ENCODE results near the gene TBX2.
"Not testable (repeated sequence)": the region's sequence is repeated elsewhere in the genome, so short reads cannot be mapped to it uniquely, and the experiment has no call there.

Gene TBX2

GRCh38 chr17:61436995-61437704 is 37.5 kb downstream of the TBX2 start:
- no peaks in the 10 kb centered on the region for H3K27me3 ChIP-seq (ENCODE audit: control insufficient read depth in 1 of 2, insufficient read depth in 2 of 2, low read length in 2 of 2)
- no peak overlapping the region for H3K27ac ChIP-seq (ENCODE audit: low read depth, low read length)
- no peaks in the 10 kb centered on the region for H3K36me3 ChIP-seq (ENCODE audit: insufficient read depth, low read length)
- H3K4me1 ChIP-seq (ENCODE audit: insufficient read depth, low read length): no peaks in the 10 kb centered on the region
- H3K4me3 ChIP-seq (ENCODE audit: low read depth in 1 of 2, low read length in 2 of 2): no peak overlapping the region
- H3K9ac ChIP-seq (ENCODE audit: low read length): no peak overlapping the region
- H3K9me3 ChIP-seq (ENCODE audit: low read length): no peaks in the 10 kb centered on the region

GRCh38 chr17:61440697-61441096 is 41.1 kb downstream of the TBX2 start:
- H3K4me1 ChIP-seq (ENCODE audit: insufficient read depth, low read length): no peaks in the 10 kb centered on the region
- no peak overlapping the region for H3K9ac ChIP-seq (ENCODE audit: low read length)
- H3K27me3 ChIP-seq (ENCODE audit: control insufficient read depth in 1 of 2, insufficient read depth in 2 of 2, low read length in 2 of 2): peaks cover 14 to 18% of the 10 kb centered on the region in 2 donors
- no peaks in the 10 kb centered on the region for H3K36me3 ChIP-seq (ENCODE audit: insufficient read depth, low read length)
- no peaks in the 10 kb centered on the region for H3K9me3 ChIP-seq (ENCODE audit: low read length)
- H3K4me3 ChIP-seq (ENCODE audit: low read depth in 1 of 2, low read length in 2 of 2): no peak overlapping the region
- no peak overlapping the region for H3K27ac ChIP-seq (ENCODE audit: low read depth, low read length)

- H3K27me3 ChIP-seq (ENCODE audit: control insufficient read depth in 1 of 2, insufficient read depth in 2 of 2, low read length in 2 of 2): peaks cover 14 to 18% of the 10 kb centered on the region in 2 donors
- H3K36me3 ChIP-seq (ENCODE audit: insufficient read depth, low read length); H3K27ac ChIP-seq (ENCODE audit: low read depth, low read length); H3K9me3 ChIP-seq (ENCODE audit: low read length); H3K4me3 ChIP-seq (ENCODE audit: low read depth in 1 of 2, low read length in 2 of 2); H3K4me1 ChIP-seq (ENCODE audit: insufficient read depth, low read length); H3K9ac ChIP-seq (ENCODE audit: low read length): not testable (repeated sequence)
Observed at GRCh38 chr17:61441507-61441906, 41.9 kb downstream of the TBX2 start.

GRCh38 chr17:61442136-61442775 is 42.6 kb downstream of the TBX2 start:
- Histone ChIP-seq H3K9me3 (ENCODE audit: low read length) (no peaks in the 10 kb centered on the region), H3K4me1 (ENCODE audit: insufficient read depth, low read length) (no peaks in the 10 kb centered on the region), H3K27me3 (ENCODE audit: control insufficient read depth in 1 of 2, insufficient read depth in 2 of 2, low read length in 2 of 2) (peaks cover 14 to 21% of the 10 kb centered on the region in 2 donors), H3K27ac (ENCODE audit: low read depth, low read length) (no peak overlapping the region), H3K4me3 (ENCODE audit: low read depth in 1 of 2, low read length in 2 of 2) (no peak overlapping the region), H3K9ac (ENCODE audit: low read length) (no peak overlapping the region), H3K36me3 (ENCODE audit: insufficient read depth, low read length) (no peaks in the 10 kb centered on the region)

GRCh38 chr17:61442878-61443474 is 43.3 kb downstream of the TBX2 start:
- Histone ChIP-seq H3K27me3 (ENCODE audit: control insufficient read depth in 1 of 2, insufficient read depth in 2 of 2, low read length in 2 of 2) (peaks cover 14 to 26% of the 10 kb centered on the region in 2 donors), H3K9me3 (ENCODE audit: low read length) (no peaks in the 10 kb centered on the region), H3K27ac (ENCODE audit: low read depth, low read length) (no peak overlapping the region), H3K36me3 (ENCODE audit: insufficient read depth, low read length) (no peaks in the 10 kb centered on the region), H3K4me1 (ENCODE audit: insufficient read depth, low read length) (no peaks in the 10 kb centered on the region), H3K4me3 (ENCODE audit: low read depth in 1 of 2, low read length in 2 of 2) (no peak overlapping the region), H3K9ac (ENCODE audit: low read length) (no peak overlapping the region)

GRCh38 chr17:61443475-61443882 is 43.8 kb downstream of the TBX2 start:
- Histone ChIP-seq H3K9me3 (ENCODE audit: low read length) (no peaks in the 10 kb centered on the region), H3K4me1 (ENCODE audit: insufficient read depth, low read length) (no peaks in the 10 kb centered on the region), H3K4me3 (ENCODE audit: low read depth in 1 of 2, low read length in 2 of 2) (no peak overlapping the region), H3K27me3 (ENCODE audit: control insufficient read depth in 1 of 2, insufficient read depth in 2 of 2, low read length in 2 of 2) (peaks cover 18 to 31% of the 10 kb centered on the region in 2 donors), H3K27ac (ENCODE audit: low read depth, low read length) (no peak overlapping the region), H3K9ac (ENCODE audit: low read length) (no peak overlapping the region), H3K36me3 (ENCODE audit: insufficient read depth, low read length) (no peaks in the 10 kb centered on the region)

- Histone ChIP-seq H3K27me3 (ENCODE audit: control insufficient read depth in 1 of 2, insufficient read depth in 2 of 2, low read length in 2 of 2) (peaks cover 19 to 33% of the 10 kb centered on the region in 2 donors), H3K4me3 (ENCODE audit: low read depth in 1 of 2, low read length in 2 of 2) (no peak overlapping the region), H3K9ac (ENCODE audit: low read length) (no peak overlapping the region), H3K27ac (ENCODE audit: low read depth, low read length) (no peak overlapping the region), H3K4me1 (ENCODE audit: insufficient read depth, low read length) (no peaks in the 10 kb centered on the region), H3K9me3 (ENCODE audit: low read length) (no peaks in the 10 kb centered on the region), H3K36me3 (ENCODE audit: insufficient read depth, low read length) (no peaks in the 10 kb centered on the region)
Observed at GRCh38 chr17:61444075-61444474, 44.4 kb downstream of the TBX2 start.

GRCh38 chr17:61444831-61445230 is 45.2 kb downstream of the TBX2 start:
- no peaks in the 10 kb centered on the region for H3K4me1 ChIP-seq (ENCODE audit: insufficient read depth, low read length)
- no peaks in the 10 kb centered on the region for H3K36me3 ChIP-seq (ENCODE audit: insufficient read depth, low read length)
- H3K27me3 ChIP-seq (ENCODE audit: control insufficient read depth in 1 of 2, insufficient read depth in 2 of 2, low read length in 2 of 2): peaks cover 19 to 41% of the 10 kb centered on the region in 2 donors
- H3K9me3 ChIP-seq (ENCODE audit: low read length): no peaks in the 10 kb centered on the region
- H3K9ac ChIP-seq (ENCODE audit: low read length): no peak overlapping the region
- H3K27ac ChIP-seq (ENCODE audit: low read depth, low read length): no peak overlapping the region
- H3K4me3 ChIP-seq (ENCODE audit: low read depth in 1 of 2, low read length in 2 of 2): no peak overlapping the region

GRCh38 chr17:61447358-61447757 is 47.7 kb downstream of the TBX2 start:
- Histone ChIP-seq H3K4me3 (ENCODE audit: low read depth in 1 of 2, low read length in 2 of 2) (no peak overlapping the region), H3K27me3 (ENCODE audit: control insufficient read depth in 1 of 2, insufficient read depth in 2 of 2, low read length in 2 of 2) (peaks cover 31 to 66% of the 10 kb centered on the region in 2 donors), H3K9me3 (ENCODE audit: low read length) (no peaks in the 10 kb centered on the region), H3K27ac (ENCODE audit: low read depth, low read length) (no peak overlapping the region), H3K9ac (ENCODE audit: low read length) (no peak overlapping the region), H3K36me3 (ENCODE audit: insufficient read depth, low read length) (no peaks in the 10 kb centered on the region), H3K4me1 (ENCODE audit: insufficient read depth, low read length) (peaks cover 3% of the 10 kb centered on the region)

GRCh38 chr17:61448042-61448441 is 48.4 kb downstream of the TBX2 start:
- no peaks in the 10 kb centered on the region for H3K9me3 ChIP-seq (ENCODE audit: low read length)
- no peak overlapping the region for H3K4me3 ChIP-seq (ENCODE audit: low read depth in 1 of 2, low read length in 2 of 2)
- peaks cover 3% of the 10 kb centered on the region for H3K4me1 ChIP-seq (ENCODE audit: insufficient read depth, low read length)
- H3K36me3 ChIP-seq (ENCODE audit: insufficient read depth, low read length): no peaks in the 10 kb centered on the region
- H3K27ac ChIP-seq (ENCODE audit: low read depth, low read length): no peak overlapping the region
- no peak overlapping the region for H3K9ac ChIP-seq (ENCODE audit: low read length)
- H3K27me3 ChIP-seq (ENCODE audit: control insufficient read depth in 1 of 2, insufficient read depth in 2 of 2, low read length in 2 of 2): peaks cover 35 to 72% of the 10 kb centered on the region in 2 donors

GRCh38 chr17:61449140-61449539 is 49.5 kb downstream of the TBX2 start:
- H3K27ac ChIP-seq (ENCODE audit: low read depth, low read length); H3K9me3 ChIP-seq (ENCODE audit: low read length); H3K9ac ChIP-seq (ENCODE audit: low read length); H3K36me3 ChIP-seq (ENCODE audit: insufficient read depth, low read length); H3K4me3 ChIP-seq (ENCODE audit: low read depth in 1 of 2, low read length in 2 of 2); H3K4me1 ChIP-seq (ENCODE audit: insufficient read depth, low read length): not testable (repeated sequence)
- H3K27me3 ChIP-seq (ENCODE audit: control insufficient read depth in 1 of 2, insufficient read depth in 2 of 2, low read length in 2 of 2): peaks cover 43 to 70% of the 10 kb centered on the region in 2 donors

Data from muscle layer of colon (tissue), 2 donors.